ENCODE measurements around the gene MSL1. TPM values are rescaled to one million over a fixed set of nuclear protein-coding genes. Genes with fewer than 3 reads are reported as not detected.

MSL1 gene
- total RNA-seq, 1 experiment from 2014 or later: 96.3 TPM

- POLR2A ChIA-PET: interaction anchor here (0.5 kb wide), 1 partner anchor 22 kb away, joined by 12 read pairs; no protein-coding TSS in a partner anchor
- CTCF ChIA-PET: interaction anchor here (1.0 to 1.7 kb wide), 3 partner anchors 11 to 22 kb away, joined by 3 to 6 read pairs (median 4); no protein-coding TSS in a partner anchor
- in situ Hi-C loops (cut with HindIII; ENCODE audit: low pct_unique_long_range_greater_than_20kb, low sequenced_read_pairs): no loop called here
These were observed 45.2 kb upstream of the MSL1 start for GRCh38 chr17:40076591-40076990.

GRCh38 chr17:40079545-40079944 lies 42.2 kb upstream of the MSL1 start:
- in situ Hi-C loops (cut with HindIII; ENCODE audit: low pct_unique_long_range_greater_than_20kb, low sequenced_read_pairs) (no loop called here), intact Hi-C loops (cut with micrococcal nuclease; ENCODE audit: unreplicated experiment) (no loop called here)
- ATAC-seq (no peak), DNase-seq (ENCODE audit: low read depth, low spot score) (no peak)
- H3K9me3 ChIP-seq (ENCODE audit: control insufficient read depth, insufficient read depth, low read depth, low read length): no peaks in the 10 kb centered on the region
- ChIA-PET POLR2A (no interaction called here), CTCF (no interaction called here)
- no peak overlapping the region for H3K4me3 ChIP-seq (ENCODE audit: low read depth in 2 of 2, low read length in 2 of 2)
- H3K4me1 ChIP-seq (ENCODE audit: control insufficient read depth, insufficient read depth, low read length): peaks cover 13% of the 10 kb centered on the region
- H3K27me3 ChIP-seq (ENCODE audit: control insufficient read depth, insufficient read depth, low read length): no peaks in the 10 kb centered on the region
- no peaks in the 10 kb centered on the region for H3K36me3 ChIP-seq (ENCODE audit: control insufficient read depth, insufficient read depth, low read length)
- H3K27ac ChIP-seq (ENCODE audit: low read length): no peak overlapping the region
- no peak for TF ChIP-seq TCF7L2 (IDR thresholded peaks at IDR 0.05; ENCODE audit: low read depth, low read length)
- no peak for TF ChIP-seq CTCF (IDR thresholded peaks at IDR 0.05)
- TF ChIP-seq POLR2AphosphoS5 (IDR thresholded peaks at IDR 0.05; ENCODE audit: low read depth, low read length): no peak
- no TSS peak for BruUV-seq (replicated peaks)

More at GRCh38 chr17:40076591-40076990, 45.2 kb upstream of the MSL1 start:
- Histone ChIP-seq H3K9me3 (ENCODE audit: control insufficient read depth, insufficient read depth, low read depth, low read length) (no peaks in the 10 kb centered on the region), H3K27me3 (ENCODE audit: control insufficient read depth, insufficient read depth, low read length) (no peaks in the 10 kb centered on the region), H3K4me3 (ENCODE audit: low read depth in 2 of 2, low read length in 2 of 2) (no peak overlapping the region), H3K27ac (ENCODE audit: low read length) (no peak overlapping the region), H3K36me3 (ENCODE audit: control insufficient read depth, insufficient read depth, low read length) (no peaks in the 10 kb centered on the region), H3K4me1 (ENCODE audit: control insufficient read depth, insufficient read depth, low read length) (peaks cover 34% of the 10 kb centered on the region)
- DNase-seq (ENCODE audit: low read depth, low spot score): no peak
- ATAC-seq: no peak
- no TSS peak for BruUV-seq (replicated peaks)
- TF ChIP-seq TCF7L2 (IDR thresholded peaks at IDR 0.05; ENCODE audit: low read depth, low read length) (no peak), SIN3A (IDR thresholded peaks at IDR 0.05; ENCODE audit: borderline replicate concordance, insufficient read depth, low read depth, low read length) (no peak), POLR2AphosphoS5 (IDR thresholded peaks at IDR 0.05; ENCODE audit: low read depth, low read length) (no peak), REST (IDR thresholded peaks at IDR 0.05; ENCODE audit: insufficient read depth in 1 of 2, low read depth in 2 of 2, low read length in 1 of 2) (no peak), CTCF (IDR thresholded peaks at IDR 0.05) (no peak)
- intact Hi-C loops (cut with micrococcal nuclease; ENCODE audit: unreplicated experiment): no loop called here

Measured in Panc1 (cell line).